Body of pancreas (tissue), 4 donors: ENCODE results near the gene TFF2.

Experiments
- CTCF ChIP-seq, 7 experiments: fragments of 450-650 bp in 4 of 7; fragments of 200-600 bp in 3 of 7; sonication (generic) in 3 of 7; IDR thresholded peaks; one replicate each; pipeline ENCODE4 v1.5.1; 2016 to 2019; ENCODE audit warnings: antibody characterized with exemption in 7 of 7
- POLR2A ChIP-seq, 3 donors: fragments of 450-650 bp; IDR thresholded peaks; one replicate each; pipeline ENCODE4 v1.6.1; 2016; ENCODE audit warnings: antibody characterized with exemption in 3 of 3, mild to moderate bottlenecking in 2 of 3

GRCh38 chr21:42321845-42322244 is 28.9 kb downstream of the TFF2 start:
- TF ChIP-seq POLR2A (IDR thresholded peaks at IDR 0.05) (no peak), CTCF (IDR thresholded peaks at IDR 0.05) (no peak)
